Mesendoderm (in vitro differentiated cells): ENCODE data around the gene SLC16A6.
A peak's percentile ranks its signal among the peaks of the same experiment; 100 is the strongest.
"Not testable (repeated sequence)": the region's sequence is repeated elsewhere in the genome, so short reads cannot be mapped to it uniquely, and the experiment has no call there.

Experiments used
- DNase-seq: peaks from one replicate; pipeline ENCODE4 v3.0.0; 2013
- H2AK5ac ChIP-seq: 2 replicates; pipeline ENCODE4 v1.6.1; 2013; ENCODE audit warnings: low read length, inconsistent platforms
- H2BK120ac ChIP-seq: 2 replicates; pipeline ENCODE4 v1.6.1; 2013; ENCODE audit warnings: low read depth, mild to moderate bottlenecking, low read length, moderate library complexity, mixed read lengths
- H2BK15ac ChIP-seq: replicated peaks from 2 replicates; pipeline ENCODE4 v1.6.1; 2013; ENCODE audit warnings: low read depth, mild to moderate bottlenecking, moderate library complexity
- H2BK5ac ChIP-seq: 2 replicates; pipeline ENCODE4 v1.6.1; 2013; ENCODE audit warnings: low read length, inconsistent platforms
- H3K18ac ChIP-seq: 2 replicates; pipeline ENCODE4 v1.6.1; 2013; ENCODE audit warnings: mild to moderate bottlenecking, low read length, mixed read lengths
- H3K23ac ChIP-seq: one replicate; pipeline ENCODE4 v1.6.1; 2013; ENCODE audit warnings: low read length
- H3K27ac ChIP-seq: 2 replicates; pipeline ENCODE4 v1.5.1; 2013; ENCODE audit warnings: low read depth, mild to moderate bottlenecking, inconsistent platforms, low read length, moderate library complexity
- H3K27me3 ChIP-seq: 2 replicates; pipeline ENCODE4 v1.6.1; 2013; ENCODE audit warnings: low read length, control low read depth, mild to moderate bottlenecking, inconsistent platforms; ENCODE audit not compliant: insufficient read depth, poor library complexity
- H3K36me3 ChIP-seq: 2 replicates; pipeline ENCODE4 v1.6.1; 2013; ENCODE audit warnings: low read length, inconsistent platforms; ENCODE audit not compliant: control insufficient read depth, insufficient read depth
- H3K4ac ChIP-seq: one replicate; pipeline ENCODE4 v1.6.1; 2013; ENCODE audit warnings: low read depth, mild to moderate bottlenecking, low read length, moderate library complexity
- H3K4me1 ChIP-seq: 2 replicates; pipeline ENCODE4 v1.6.1; 2013; ENCODE audit warnings: low read depth, low read length, inconsistent platforms; ENCODE audit not compliant: control insufficient read depth
- H3K4me2 ChIP-seq: 2 replicates; pipeline ENCODE4 v1.6.1; 2013; ENCODE audit warnings: low read length
- H3K4me3 ChIP-seq: 2 replicates; pipeline ENCODE4 v1.5.1; 2013; ENCODE audit warnings: mild to moderate bottlenecking, low read length
- H3K56ac ChIP-seq: one replicate; pipeline ENCODE4 v1.6.1; 2013; ENCODE audit warnings: low read length
- H3K79me1 ChIP-seq: 2 replicates; pipeline ENCODE4 v1.6.1; 2013; ENCODE audit warnings: low read length, inconsistent platforms
- H3K79me2 ChIP-seq: 2 replicates; pipeline ENCODE4 v1.6.1; 2013; ENCODE audit warnings: mild to moderate bottlenecking, low read length; ENCODE audit not compliant: control insufficient read depth, insufficient read depth
- H3K9ac ChIP-seq: 2 replicates; pipeline ENCODE4 v1.6.1; 2013; ENCODE audit warnings: low read length, inconsistent platforms
- H4K5ac ChIP-seq: one replicate; pipeline ENCODE4 v1.6.1; 2013; ENCODE audit warnings: low read length
- H4K8ac ChIP-seq: one replicate; pipeline ENCODE4 v1.6.1; 2013; ENCODE audit warnings: low read depth, mild to moderate bottlenecking, control low read depth, low read length, moderate library complexity
- WGBS: extraction: QIAGEN DNeasy Blood & Tissue Kit; methylation state at CpG from one replicate; pipeline ENCODE4 v1.1.7; 2013; ENCODE audit warnings: low lambda C conversion rate, missing lambda C conversion rate; ENCODE audit not compliant: insufficient coverage; ENCODE audit errors: extremely low coverage; 5-methylcytosine and 5-hydroxymethylcytosine counted together

Gene SLC16A6

DNA sequence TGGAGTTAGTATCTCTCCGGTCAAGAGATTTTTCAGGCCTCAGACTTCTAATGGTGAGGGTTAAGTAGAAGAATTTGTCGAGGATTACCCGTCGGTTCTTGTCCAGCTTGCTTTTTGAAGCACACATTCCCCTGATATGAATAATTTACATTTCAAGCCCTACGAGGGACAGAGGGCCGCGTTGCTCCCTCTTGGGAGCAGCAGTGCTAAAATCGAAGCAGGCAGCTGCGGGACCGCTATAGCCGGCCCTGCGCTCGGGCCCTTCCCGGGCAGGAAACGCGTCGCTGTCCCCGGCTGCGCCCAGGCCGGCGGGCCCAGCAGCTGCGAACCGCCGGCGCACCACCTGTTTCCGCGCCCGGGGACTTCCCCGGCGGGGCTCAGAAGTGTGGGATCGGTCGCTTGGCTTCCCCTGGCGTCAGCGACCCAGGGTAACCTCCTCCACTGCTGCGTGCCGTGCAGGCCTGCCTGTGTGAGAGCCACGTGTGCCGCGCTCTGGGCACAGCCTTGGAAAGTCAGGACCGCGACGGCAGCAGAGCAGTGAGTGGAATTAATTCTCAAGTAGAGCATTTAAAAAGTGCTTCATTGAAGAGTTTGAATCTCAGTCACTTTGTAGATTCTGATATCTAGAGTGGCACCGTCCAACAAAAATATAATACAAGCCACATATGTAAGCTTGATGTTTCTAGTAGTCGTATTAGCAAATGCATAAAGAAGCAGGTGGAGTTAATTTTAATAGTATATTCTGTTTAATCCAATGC is 31.9 kb downstream of the SLC16A6 start:
- H3K56ac ChIP-seq = peak overlapping the region; percentile 60
- H3K9ac ChIP-seq, H3K4me2 ChIP-seq, H3K4me3 ChIP-seq, H2AK5ac ChIP-seq, H2BK120ac ChIP-seq, H3K4ac ChIP-seq, H3K79me1 ChIP-seq, H3K27me3 ChIP-seq, H3K27ac ChIP-seq, H2BK15ac ChIP-seq, H4K5ac ChIP-seq, H3K36me3 ChIP-seq, H3K4me1 ChIP-seq, H4K8ac ChIP-seq, H3K79me2 ChIP-seq, H3K23ac ChIP-seq, H2BK5ac ChIP-seq, H3K18ac ChIP-seq: not testable (repeated sequence)
- DNase-seq = peak; percentile 40
- no CpG with 5 or more reads among the region's 44 CpGs for WGBS

DNA sequence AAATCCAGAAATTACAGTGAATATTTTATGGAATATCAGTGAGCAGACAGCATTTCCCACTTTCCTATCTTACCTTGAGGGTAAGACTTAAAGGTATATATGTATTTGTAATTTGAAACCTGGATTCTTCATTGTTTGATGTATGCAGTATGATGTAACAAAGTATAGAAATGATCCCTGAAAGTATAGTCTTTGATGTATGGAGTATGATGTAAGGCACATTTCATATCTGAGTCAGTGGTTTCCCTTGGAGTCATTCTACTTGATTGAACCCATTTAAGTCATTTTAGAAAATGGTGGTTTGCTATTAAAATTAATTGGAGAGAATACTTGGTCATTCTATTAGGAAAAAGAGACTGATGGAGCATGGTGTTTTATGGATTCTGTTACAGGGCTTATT is 33.0 kb downstream of the SLC16A6 start:
- H2BK5ac ChIP-seq = no peak overlapping the region
- H2BK15ac ChIP-seq = no peak overlapping the region
- no peak overlapping the region for H3K4me2 ChIP-seq
- H2AK5ac ChIP-seq = no peak overlapping the region
- H3K4ac ChIP-seq = no peak overlapping the region
- H3K27ac ChIP-seq = no peak overlapping the region
- H3K56ac ChIP-seq = no peak overlapping the region
- H3K23ac ChIP-seq = no peak overlapping the region
- H3K79me1 ChIP-seq = no peaks in the 10 kb centered on the region
- H3K9ac ChIP-seq = no peak overlapping the region
- no peaks in the 10 kb centered on the region for H3K4me1 ChIP-seq
- no peak overlapping the region for H3K4me3 ChIP-seq
- H2BK120ac ChIP-seq = no peak overlapping the region
- no peaks in the 10 kb centered on the region for H3K27me3 ChIP-seq
- no peak overlapping the region for H4K8ac ChIP-seq
- no peak overlapping the region for H3K18ac ChIP-seq
- peaks cover 4% of the 10 kb centered on the region for H3K36me3 ChIP-seq
- DNase-seq = no peak
- no peak overlapping the region for H4K5ac ChIP-seq
- H3K79me2 ChIP-seq = no peaks in the 10 kb centered on the region

DNA sequence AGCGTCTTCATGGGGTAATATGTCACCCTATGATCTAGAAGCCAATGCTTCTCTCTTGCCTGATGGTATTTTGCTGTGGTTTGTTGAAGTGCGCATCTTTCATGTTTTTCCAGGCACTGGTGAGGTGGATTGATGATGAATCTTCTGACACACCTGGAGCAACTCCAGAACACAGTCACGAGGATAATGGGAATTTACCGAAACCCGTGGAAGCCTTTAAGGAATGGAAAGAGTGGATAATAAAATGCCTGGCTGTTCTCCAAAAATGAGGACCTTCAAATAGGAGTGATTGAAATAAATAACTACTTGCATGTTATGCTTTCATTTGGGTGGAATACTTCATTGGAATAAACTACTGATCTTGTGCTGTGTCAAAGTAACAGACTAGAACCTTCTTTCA is 34.2 kb downstream of the SLC16A6 start:
- H3K79me1 ChIP-seq, H2BK15ac ChIP-seq, H3K18ac ChIP-seq, H3K27ac ChIP-seq, H3K27me3 ChIP-seq, H3K4me1 ChIP-seq, H3K9ac ChIP-seq, H3K4me3 ChIP-seq, DNase-seq, H3K36me3 ChIP-seq, H3K56ac ChIP-seq, H3K4me2 ChIP-seq, H2BK5ac ChIP-seq, H3K79me2 ChIP-seq, H3K4ac ChIP-seq, H3K23ac ChIP-seq, H2AK5ac ChIP-seq, H4K5ac ChIP-seq, H2BK120ac ChIP-seq, H4K8ac ChIP-seq: not testable (repeated sequence)
- WGBS = no CpG with 5 or more reads among the region's 5 CpGs

DNA sequence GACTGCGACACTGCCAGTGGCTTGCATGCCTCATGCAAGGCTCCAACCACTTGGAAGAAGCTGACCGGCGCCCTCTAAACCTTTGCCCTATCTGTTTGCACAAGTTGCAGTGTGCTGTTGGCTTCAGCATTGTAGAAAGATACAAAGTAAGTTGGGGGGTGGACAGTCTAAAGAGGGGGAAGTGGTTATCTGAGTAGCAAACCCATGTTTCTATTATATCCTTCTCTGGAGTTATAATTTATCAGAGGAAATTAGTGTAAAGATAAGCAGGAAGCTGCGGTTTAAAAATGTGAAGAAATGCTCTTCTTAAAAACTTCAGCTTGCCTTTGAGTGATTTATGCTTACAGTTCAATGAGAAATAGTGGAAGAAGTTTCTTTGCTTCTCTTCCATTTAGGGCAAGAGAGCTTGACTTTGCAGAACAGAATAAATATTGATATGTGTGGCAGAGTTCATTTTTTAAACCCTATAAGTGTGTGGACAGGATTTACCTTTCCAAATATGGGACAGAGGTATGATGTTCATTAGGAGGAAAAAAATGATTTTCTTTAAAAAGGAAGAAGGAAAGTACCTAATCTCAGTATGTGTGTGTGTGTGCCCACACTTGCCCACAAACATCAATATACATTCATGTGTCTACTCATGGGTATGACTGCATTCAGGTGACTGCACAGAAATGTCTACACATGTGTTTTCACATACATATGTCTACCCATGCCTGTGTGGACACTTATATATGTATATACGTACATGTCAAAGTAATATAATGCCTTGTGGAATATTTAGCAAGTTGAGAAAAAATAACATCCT is 35.0 kb downstream of the SLC16A6 start:
- H3K27ac ChIP-seq = no peak overlapping the region
- no peak overlapping the region for H2AK5ac ChIP-seq

DNA sequence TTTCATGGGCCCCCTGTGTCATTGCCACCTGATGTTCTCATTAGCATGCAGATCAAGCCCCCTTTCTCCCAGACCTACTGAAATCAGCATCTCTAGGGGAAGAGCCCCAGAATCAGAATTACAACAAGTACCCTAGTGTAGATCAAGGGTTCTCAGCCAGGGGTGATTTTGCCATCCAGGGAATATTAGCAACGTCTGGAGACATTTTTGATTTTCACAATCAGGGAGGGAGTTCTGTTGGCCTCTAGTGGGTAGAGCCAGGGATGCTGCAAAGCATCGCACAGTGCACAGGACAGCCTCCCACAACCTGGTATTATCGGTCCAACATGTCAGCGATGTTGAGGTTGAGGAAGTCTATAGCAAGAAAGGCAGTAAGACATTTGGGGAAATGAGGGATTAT is 35.8 kb downstream of the SLC16A6 start:
- peaks cover 4% of the 10 kb centered on the region for H3K36me3 ChIP-seq
- DNase-seq = no peak
- no peak overlapping the region for H3K23ac ChIP-seq
- H3K27me3 ChIP-seq = no peaks in the 10 kb centered on the region
- no peak overlapping the region for H2AK5ac ChIP-seq
- H3K27ac ChIP-seq = no peak overlapping the region
- no peak overlapping the region for H3K4ac ChIP-seq
- H4K5ac ChIP-seq = no peak overlapping the region
- H2BK5ac ChIP-seq = no peak overlapping the region
- H2BK15ac ChIP-seq = no peak overlapping the region
- no peak overlapping the region for H3K4me2 ChIP-seq
- H3K79me2 ChIP-seq = no peaks in the 10 kb centered on the region
- H3K56ac ChIP-seq = no peak overlapping the region
- H3K9ac ChIP-seq = no peak overlapping the region
- H3K79me1 ChIP-seq = no peaks in the 10 kb centered on the region
- no peak overlapping the region for H2BK120ac ChIP-seq
- H3K4me1 ChIP-seq = no peaks in the 10 kb centered on the region
- WGBS = no CpG with 5 or more reads among the region's 4 CpGs
- H3K4me3 ChIP-seq = no peak overlapping the region
- H4K8ac ChIP-seq = no peak overlapping the region
- no peak overlapping the region for H3K18ac ChIP-seq

More for the DNA sequence above, 35.0 kb downstream of the SLC16A6 start:
- Histone ChIP-seq H3K4ac (no peak overlapping the region), H3K79me1 (no peaks in the 10 kb centered on the region), H2BK15ac (no peak overlapping the region), H3K18ac (no peak overlapping the region), H3K23ac (no peak overlapping the region), H3K36me3 (peaks cover 4% of the 10 kb centered on the region), H4K8ac (no peak overlapping the region), H3K4me3 (no peak overlapping the region), H3K4me2 (no peak overlapping the region), H3K79me2 (no peaks in the 10 kb centered on the region), H2BK5ac (no peak overlapping the region), H3K56ac (no peak overlapping the region), H4K5ac (no peak overlapping the region), H2BK120ac (no peak overlapping the region), H3K4me1 (no peaks in the 10 kb centered on the region), H3K27me3 (no peaks in the 10 kb centered on the region), H3K9ac (no peak overlapping the region)
- WGBS = no CpG with 5 or more reads among the region's 5 CpGs
- no peak for DNase-seq
